NCI-H1092 treated with DMSO at 0.1 percent for 48 hours (cell line): Measurements from ENCODE around the gene TMEM266.

Source experiments
- DNase-seq: peaks from one replicate; lab custom pipeline; 2025; lab: John Stamatoyannopoulos, UW

Gene TMEM266

DNA sequence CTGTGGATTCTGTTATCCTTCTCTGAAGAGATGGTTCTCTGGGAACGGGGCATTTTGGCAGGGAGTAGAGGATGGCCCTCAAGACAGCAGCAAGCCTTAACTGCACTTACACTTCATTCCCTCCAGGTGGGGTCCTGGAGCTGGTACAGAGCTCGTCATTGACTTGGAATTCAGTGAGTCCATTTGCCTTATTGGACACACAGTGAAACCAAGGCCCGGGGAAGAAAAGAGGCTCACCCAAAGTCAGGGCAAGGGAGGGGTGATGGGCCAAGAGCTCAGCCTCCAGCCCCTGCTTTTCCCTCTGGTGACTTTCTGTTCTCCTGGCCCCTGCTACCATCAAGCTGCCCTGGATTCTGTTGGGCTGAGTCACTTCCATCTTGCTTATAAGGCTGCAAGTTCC lies 125.9 kb downstream of the TMEM266 start:
- peak; percentile 19 for DNase-seq

DNA sequence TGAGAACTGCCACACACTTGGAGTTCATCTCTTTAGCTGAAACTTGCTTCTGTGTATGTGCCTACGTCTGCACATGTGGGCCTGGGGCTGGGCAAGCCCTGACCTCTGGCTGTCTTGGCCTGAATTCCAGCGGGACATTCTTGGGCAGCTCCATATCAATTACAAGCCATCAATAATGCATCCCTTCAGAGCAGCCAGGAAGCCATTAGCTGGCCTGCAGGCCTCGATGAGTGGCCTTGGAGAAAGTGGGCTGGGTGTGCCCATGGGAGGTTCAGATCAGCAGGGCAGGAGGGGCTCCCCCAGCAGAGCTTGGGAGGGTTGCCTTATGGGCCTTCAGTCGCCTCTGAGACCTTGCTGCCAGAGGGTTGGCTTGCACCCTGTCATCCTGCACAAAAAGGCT lies 127.4 kb downstream of the TMEM266 start:
- DNase-seq = no peak

DNA sequence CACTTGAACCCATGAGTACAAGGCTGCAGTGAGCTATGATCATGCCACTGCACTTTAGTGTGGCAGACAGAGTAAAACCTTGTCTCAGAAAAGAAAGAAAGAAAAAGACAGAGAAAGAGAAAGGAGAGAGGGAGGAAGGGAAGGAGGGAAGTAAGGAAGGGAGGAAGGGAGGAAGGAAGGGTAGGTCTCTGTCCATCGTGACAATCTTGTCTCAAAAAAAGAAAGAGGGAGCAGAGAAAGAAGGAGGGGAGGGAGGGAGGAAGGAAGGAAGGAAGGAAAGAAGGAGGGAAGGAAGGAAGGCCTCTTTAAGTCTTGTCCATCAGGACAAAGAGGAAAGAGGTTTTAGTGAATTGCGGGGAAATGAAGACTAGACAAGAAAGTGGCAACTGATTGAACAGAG lies 129.3 kb downstream of the TMEM266 start:
- no peak for DNase-seq

DNA sequence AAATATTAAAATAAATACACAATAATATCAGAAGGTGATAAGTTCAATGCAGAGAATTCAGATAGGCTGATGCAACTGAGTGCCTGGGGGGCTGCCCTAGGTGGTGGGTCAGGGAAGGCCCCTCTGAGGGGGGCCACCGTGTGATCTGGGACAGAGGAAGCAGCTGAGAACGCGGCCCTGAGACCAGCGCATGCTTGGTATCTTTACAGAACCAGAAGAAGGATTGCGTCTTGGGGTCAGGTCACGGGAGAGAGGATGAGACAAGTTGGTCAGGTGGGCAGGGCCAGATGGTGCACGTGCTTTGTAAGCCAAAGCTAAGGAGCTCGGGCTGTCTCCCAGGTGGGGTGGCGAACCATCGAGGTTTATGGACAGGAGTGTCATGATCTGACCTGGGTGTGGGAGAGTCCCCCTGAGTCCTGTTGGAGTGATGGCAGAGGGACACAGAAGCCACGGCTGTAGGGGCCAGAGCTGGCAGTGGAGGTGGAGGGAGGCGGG lies 130.3 kb downstream of the TMEM266 start:
- no peak for DNase-seq

DNA sequence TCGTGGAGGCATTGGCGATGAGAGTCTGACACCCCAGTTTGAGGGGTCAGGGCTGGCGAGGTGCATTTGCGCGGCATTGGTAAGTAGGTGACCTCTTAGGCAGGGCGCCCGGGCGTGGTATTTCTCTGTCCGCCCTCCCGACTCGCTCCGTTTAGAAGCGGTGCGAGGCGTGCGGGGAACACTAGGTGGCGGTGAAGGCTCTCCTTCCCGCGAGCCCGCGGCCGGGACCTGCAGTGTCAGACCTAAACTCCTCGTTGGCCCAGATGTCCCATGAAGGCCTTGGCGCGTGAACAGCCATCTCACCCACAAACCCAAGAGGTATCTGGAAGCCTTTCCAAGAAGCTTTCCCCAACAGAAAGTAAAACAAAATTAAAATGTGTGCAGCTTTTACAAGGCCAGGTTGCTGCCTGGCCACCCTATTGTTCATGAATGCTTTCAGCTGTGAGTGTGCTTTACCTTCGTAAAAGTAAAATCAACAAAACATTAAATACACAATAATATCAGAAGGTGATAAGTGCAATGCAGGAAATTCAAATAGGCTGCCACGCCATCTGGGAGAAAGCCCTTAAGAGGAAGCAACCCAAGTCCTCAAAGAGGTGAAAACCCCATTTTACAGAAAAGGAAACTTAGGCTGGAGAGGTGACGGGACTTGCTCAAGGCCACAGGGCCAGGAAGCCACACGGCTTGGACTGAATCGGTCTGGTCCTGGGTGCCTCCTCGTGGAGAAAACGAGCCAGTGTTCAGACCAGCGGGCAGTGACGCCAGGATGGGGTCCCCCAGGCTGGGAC lies 131.2 kb downstream of the TMEM266 start:
- DNase-seq = peak; percentile 54

DNA sequence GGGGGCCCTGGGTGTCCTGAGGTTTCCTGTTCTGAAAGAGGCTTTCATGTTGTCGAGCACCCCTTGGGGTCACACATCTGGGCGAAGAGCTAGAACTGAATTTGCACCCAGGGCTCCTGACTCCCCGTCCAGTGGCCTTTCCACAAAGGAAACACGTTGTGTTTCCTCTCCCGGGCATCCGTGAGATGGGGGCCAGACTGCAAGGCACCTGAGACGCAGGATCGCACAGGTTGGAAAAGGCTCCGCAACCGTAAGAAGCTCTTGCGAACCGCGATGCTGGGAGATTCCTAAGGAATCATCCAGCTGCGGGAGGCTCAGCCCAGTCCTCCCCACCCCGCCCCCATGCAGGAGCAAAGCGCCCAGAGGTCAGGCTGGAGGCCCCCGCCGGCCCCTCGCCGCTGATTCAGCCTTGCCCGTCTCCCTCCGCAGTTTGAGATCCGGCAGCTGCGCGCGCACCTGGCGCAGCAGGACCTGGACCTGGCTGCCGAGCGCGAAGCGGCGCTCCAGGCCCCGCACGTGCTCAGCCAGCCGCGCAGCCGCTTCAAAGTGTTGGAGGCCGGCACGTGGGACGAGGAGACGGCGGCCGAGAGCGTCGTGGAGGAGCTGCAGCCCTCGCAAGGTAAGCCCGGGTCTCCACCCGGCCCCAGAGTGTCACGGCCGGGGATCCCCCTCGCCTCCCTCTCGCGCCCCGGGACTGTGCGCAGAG lies 131.9 kb downstream of the TMEM266 start:
- DNase-seq = no peak

DNA sequence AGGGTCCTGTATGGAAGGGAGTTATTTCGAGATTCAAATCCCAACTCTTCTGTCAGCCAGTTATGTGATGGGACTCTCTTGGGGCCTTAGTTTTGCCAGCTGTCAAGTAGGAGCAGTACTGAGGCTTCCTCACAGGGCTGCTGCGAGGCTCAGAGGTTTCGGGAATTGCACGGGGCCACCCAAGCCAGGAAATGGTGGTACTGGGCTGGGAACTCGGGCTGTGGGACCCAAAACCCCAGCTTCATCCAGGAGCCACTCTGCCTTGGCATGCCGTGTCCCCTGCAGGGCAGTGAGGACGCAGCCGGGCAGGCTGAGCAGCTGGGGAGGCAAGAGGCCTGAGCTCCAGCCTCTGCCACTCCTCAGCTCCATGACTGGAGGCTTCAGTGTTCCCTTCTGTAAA lies 132.9 kb downstream of the TMEM266 start:
- DNase-seq = no peak

DNA sequence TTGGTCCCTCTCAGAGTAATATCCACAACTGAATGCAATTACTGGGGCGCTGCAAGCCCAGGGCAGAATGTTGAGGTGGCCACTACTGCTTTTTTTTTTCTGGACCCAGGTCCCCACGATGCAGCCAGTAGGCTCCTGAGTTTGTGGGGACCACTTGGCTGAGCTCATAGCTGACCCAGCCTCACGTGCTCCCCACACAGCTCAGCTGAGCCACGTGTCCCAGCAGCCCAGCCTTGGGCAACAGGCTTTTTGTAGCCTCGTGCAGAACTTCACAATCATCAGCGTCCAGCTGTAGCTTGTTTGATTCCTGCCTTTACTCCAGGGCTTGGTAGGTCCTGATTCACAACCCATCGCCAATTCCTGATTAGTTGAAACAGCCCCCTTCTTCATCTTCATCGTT lies 134.1 kb downstream of the TMEM266 start:
- DNase-seq = no peak

DNA sequence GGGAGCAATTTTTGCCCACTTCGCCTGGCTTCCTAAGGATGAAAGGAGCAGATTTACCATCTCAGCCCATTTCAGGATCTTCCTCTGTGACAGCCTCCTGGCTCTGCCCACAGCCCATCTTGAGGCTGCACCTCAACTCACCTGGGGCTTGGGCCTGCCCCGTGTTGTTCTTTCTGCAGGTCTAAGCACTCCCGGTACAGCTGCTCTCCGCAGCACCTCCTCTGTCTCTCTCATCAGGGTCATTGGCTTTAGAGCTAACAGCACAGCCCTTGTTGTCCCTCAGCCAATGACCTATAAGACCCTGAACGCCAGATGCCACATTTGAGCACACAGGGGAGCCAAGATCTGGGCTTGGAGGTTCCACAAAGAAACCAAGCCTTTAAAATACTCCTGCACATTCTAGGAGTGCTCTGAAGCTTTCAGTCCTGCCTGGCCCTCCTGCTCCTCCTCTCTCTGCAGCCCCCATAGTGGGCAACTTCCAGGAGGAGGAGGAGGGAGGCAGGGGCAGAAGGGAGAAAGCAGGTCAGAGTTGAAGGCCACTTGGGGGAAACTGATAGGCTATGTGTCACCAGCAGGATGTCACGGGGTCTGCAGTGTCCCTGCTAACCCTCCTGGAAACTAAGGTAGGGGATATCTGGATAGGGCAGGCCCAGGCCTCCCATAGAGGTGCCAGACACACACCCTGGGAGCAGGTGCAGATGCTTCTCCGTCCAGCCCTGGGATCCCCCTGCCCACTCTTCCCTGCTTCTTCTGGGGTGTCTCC lies 135.9 kb downstream of the TMEM266 start:
- no peak for DNase-seq

DNA sequence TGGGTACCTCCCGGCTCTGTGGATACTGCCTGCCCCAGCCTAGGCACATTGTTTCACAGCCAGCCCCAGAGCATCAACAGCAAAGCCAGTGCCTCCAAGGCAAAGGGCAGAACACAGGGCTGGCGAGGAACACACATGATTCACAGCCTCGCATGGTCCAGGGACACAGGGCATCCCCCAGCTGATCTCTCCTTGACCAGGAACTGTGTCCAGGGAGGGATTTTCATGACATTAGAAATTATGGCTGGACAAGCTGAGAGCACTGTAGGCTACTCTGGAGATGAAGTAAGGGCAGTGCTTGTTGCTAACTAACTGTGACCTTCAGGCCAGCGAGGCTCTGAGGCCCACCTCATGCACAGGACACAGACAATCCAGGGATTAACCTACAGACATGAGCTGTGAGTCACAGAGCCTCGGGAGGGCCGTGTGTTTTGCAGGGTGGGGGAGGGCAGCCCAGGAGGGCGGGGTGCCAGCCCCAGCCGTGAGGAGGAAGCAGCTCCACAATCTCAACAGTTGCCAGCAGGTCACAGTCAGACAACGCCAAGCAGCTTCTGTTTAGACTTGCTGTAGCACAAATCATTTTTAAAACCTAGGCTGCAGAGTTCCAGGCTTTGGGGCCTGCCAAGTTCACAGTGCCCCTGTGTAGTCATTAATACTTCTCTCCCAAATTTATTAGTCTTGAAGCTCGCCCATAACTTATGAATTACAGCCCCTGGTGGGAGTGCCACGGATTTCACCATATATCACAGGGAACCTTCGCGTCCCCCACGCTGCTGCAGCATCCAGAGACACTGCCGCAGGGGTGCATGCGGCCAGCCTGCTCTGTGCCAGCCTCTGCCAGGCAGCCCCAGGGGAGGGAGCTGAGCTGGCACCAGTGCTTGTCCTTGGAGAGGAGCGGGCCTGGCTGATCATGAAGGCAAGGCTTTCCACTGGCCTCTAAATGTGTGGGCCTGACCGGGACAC lies 136.8 kb downstream of the TMEM266 start:
- DNase-seq = no peak

DNA sequence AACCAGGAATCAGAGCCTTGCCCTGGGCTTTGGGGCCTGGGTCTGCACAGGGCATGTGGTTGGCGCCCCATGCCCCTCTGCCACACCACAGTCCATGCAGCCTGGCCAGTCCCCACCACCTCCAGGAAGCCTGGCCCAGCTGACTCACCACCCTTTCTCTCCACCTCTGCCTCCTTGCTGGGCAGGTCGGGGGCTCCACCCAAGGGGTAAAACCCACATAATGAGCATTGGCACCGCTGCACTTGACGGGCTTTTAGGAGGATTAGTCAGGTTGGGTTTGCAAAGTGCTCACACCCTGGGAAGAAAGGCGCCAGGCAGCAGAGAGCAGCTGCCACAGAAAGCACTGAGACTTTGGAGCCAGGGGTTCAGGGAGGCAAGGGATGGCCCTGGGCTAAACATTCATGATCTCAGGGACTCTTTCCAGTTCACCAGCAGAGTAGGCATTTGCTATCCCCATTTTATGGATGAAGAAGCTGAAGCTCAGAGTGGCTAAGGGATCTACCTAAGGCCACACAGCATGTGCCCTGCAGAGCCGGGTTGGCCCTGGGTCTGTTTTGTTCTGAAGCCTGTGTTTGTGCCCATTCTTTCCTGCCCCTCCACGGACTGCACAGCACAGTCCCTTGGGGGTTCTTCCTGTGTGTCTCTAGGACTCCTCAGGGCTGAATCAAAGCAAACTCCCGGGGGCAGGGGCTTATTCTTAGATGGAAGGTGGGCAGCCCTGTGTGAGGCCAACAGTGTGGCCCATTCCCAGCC lies 138.1 kb downstream of the TMEM266 start:
- DNase-seq = no peak

DNA sequence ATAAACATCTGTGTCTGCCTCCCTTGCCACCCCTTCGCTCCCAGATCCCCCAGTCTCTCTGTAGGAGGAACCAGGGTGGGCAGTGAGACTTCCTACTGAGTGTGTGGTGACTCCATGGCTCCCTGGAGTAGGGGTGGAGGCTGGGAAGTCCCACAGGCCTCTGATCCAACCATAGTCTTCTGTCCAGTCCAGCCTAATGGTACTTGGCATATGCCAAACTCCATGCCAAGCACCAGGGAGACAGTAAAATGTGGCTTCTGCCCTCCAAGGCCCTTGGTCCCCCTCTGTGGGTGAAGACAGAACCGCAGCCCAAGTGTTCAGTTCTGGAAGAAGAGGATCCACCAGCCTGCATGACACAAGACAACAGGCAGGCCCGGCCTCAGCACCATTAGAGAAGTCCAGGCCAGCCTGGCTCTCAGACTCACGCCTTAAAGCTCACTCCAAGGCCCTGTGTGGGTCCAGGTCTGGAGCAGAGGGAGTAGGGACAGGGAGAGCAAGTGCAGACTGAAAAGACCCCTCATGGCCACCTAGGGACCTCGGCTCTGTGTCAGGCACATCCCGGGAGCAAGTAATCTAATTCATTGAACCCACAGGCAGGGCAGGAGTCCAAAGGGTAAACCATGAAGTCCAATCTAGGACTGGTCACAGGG lies 138.8 kb downstream of the TMEM266 start:
- no peak for DNase-seq

DNA sequence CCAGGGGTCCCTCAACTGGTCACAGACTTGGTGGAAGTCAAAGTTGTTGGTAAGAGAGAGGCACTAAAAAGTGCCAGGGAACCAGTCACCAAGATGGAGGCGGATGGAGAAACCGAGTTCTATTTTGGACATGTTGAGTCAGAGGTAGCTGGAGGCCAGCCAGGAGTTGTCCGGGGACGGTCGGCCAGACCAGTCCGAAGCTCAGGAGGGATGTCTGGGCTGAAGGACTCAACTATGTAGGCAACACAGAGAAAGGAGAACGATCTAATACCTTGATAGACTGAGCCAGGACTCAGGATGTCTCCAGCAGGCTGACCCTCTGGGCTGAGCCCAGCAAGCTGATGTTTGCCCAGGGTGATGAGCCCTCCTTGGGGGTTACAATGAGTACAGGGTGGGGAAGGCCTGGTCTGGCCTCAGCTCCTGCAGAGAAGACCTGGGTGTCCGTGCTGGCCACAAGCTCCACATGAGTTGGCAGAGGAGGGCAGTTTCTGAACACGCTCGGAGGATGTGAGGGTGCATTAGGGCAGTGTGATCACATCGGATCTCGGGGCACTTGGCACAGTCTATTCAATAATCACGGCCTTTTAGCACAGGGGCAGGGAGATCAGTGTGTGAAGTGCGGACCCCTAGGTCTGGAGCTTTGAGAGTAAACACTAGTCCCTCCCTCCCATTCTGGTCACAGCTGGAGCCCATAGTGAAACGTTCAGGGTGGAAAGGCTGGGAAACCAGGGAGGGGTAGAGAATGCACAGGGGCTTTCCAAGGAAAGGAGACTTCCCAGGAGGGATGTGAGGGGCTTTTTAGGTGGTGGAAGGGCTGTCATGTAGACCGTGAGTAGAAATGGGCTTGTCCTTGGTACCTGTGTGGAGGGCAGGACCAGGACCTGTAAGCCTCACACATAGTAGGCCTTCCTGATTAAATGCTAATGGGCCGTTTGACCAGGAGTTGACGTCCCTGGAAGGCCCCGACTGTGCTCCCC lies 139.6 kb downstream of the TMEM266 start:
- no peak for DNase-seq

DNA sequence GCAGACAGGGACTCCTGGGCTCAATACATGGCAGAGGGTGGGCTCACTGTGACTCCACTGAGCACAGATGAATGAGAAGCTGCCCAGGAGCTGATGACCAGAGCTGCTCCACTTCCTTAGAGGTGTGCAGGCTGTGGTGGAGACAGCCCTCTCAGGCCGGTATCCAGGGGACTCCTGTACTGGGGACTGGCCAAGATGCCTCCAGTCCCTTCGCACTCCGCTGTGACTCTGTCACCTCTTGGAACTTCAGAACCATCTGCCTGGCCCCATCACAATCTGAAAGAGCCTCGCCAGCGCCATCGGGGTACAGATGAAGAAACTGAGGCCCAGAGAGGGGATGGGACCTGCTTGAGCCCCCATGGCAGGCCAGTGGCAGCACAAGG lies 140.3 kb downstream of the TMEM266 start:
- DNase-seq = no peak

DNA sequence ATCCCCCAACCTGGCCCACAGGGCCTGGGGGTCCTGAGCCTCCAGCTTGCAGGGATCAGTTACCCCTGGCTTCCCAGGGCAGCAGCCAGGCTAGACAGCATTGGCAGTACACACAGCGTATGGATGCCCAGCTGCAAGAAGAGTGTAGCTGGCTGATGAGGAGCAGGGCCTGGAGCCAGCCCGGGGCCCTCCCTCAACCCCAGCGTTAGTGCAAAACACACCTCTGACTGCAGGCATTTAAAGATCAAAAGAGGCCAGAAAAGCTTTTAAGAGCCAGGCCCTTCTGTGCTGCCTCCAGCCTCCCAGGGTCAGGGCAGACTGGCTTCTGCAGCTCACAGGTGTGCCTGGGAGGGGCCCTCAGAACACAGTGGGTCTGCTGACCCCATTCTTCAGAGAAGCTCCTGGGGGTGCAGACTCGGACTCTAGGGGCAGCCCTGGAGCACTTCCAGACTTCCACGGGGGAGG lies 140.9 kb downstream of the TMEM266 start:
- DNase-seq = no peak

DNA sequence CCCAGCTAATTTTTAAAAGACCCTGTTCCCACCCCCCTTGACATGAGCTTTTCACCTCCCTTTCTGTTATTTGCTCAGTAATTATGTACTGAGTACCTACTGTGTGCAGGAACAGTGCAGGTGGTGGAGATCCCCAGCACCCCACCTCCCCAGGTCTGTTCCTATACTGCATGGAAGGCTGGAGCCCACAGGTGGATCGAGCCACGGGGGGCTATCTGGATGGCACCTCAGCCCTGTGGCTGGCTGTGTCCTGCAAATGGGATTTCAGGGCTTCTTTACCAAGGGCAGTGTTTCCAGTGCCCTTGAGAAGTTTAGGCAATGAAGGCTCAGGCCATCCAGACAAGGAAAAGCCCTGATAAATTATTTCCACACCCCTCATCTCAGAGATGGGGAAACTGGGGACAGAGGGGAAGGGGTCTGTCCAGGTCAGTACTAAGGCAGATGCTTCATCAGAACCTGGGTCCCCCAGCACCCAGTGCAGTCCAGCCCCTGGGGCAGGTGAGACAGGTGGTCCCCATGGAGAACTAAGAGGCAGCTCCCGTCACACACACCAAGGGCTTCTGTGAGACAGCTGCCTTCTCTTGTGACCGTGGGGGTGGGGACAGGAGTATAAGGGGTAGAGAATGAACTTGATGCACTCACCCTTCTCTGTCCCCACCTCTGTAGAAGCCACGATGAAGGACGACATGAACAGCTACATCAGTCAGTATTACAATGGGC lies 141.9 kb downstream of the TMEM266 start:
- DNase-seq = no peak

DNA sequence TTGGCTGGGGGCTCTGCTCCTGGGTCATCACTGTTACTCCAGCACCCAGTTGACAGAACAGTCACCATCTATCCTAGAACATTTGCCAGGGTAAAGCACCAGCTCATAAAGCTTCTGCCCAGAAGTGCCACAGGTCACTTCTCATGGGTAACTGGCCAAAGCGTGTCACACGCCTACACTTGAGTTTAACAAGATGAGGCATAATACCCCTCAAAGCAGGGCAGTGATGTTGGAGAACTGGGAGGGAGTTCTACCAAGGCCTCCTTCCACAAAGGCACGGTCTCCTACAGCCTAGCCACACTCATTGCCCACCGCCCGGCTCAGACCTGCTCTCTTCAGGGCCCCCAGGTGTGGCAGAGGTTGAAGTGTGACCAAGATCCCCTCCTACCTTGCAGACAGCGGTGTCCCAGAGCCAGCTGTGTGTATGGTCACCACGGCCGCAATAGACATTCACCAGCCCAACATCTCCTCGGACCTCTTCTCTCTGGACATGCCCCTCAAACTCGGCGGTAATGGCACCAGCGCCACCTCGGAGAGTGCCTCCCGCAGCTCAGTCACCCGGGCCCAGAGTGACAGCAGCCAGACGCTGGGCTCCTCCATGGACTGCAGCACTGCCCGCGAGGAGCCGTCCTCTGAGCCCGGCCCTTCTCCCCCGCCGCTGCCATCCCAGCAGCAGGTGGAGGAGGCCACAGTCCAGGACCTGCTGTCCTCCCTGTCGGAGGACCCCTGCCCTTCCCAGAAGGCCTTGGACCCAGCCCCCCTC lies 143.7 kb downstream of the TMEM266 start:
- DNase-seq = no peak
